ENCODE measurements around the gene MAD1L1. TPM values are rescaled to one million over a fixed set of nuclear protein-coding genes. Genes with fewer than 3 reads are reported as not detected.

Gene MAD1L1
- total and polyA plus RNA-seq, 2 donors, result 23.1 to 27.4 TPM

- Histone ChIP-seq H3K27ac (ENCODE audit: low read depth) (no peak overlapping the region), H3K36me3 (ENCODE audit: insufficient read depth) (no peaks in the 10 kb centered on the region), H3K4me1 (ENCODE audit: insufficient read depth) (no peaks in the 10 kb centered on the region), H3K4me3 (ENCODE audit: low read depth, low read length) (no peak overlapping the region)
- no peak for DNase-seq (ENCODE audit: extremely low spot score)
- WGBS, result 88% methylated on average over 35 of the region's 35 CpGs
Observed at GRCh38 chr7:1849351-1850041, 383.2 kb downstream of the MAD1L1 start.

DNA sequence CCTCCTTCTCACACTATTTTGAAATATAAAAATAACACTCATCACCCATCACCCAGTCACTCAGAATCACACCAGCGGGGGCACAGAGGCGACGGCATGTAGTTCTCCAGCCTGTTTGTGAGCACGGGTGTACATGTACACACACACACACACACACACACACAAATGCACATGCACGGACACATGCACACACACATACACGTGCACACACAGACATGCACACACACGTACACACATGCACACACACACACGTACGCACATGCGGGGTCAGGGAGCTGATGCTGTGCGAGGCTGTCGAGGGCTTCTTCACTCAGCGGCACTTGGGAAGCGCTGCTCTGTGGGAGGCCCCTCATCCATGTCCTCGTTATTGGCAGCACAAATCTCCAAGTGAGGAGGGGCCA, 383.8 kb downstream of the MAD1L1 start:
- H3K27ac ChIP-seq (ENCODE audit: low read depth), result no peak overlapping the region
- no peak overlapping the region for H3K4me3 ChIP-seq (ENCODE audit: low read depth, low read length)
- H3K4me1 ChIP-seq (ENCODE audit: insufficient read depth), result no peaks in the 10 kb centered on the region
- DNase-seq (ENCODE audit: extremely low spot score), result no peak
- WGBS, result 95% methylated on average over 15 of the region's 15 CpGs
- no peaks in the 10 kb centered on the region for H3K36me3 ChIP-seq (ENCODE audit: insufficient read depth)

DNA sequence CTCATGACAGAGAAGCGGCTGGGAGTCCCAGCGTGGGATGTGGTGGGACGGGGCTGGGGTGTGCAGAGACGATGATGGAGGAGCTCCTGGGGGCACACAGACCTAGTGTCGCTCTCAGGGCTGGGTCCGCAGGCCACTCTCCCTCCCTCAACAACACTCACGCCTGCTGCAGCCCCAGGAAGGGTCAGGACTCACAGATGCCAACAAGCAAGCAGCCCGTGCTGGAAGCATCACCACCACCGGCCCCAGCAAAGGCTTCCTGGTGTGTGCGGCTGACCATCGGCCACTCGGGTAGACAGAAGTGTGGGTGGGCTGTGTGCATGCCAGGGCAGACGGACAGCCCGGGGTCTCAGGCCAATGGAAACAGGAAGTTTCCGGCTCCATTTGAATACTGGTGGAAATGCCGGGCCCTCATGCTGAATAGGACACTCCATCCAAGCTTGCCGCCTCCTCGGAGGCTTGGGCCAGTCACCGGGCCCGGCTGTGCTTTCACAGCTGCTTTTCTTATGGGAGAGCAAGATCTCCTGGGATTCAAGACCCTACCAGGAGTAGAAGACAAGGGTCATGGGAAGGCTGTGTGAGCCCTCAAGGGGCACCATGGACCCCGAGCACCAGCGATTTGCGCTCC, 384.6 kb downstream of the MAD1L1 start:
- no peaks in the 10 kb centered on the region for H3K36me3 ChIP-seq (ENCODE audit: insufficient read depth)
- H3K4me1 ChIP-seq (ENCODE audit: insufficient read depth), result no peaks in the 10 kb centered on the region
- WGBS, result 90% methylated on average over 23 of the region's 23 CpGs
- H3K4me3 ChIP-seq (ENCODE audit: low read depth, low read length), result no peak overlapping the region
- DNase-seq (ENCODE audit: extremely low spot score), result no peak
- no peak overlapping the region for H3K27ac ChIP-seq (ENCODE audit: low read depth)

DNA sequence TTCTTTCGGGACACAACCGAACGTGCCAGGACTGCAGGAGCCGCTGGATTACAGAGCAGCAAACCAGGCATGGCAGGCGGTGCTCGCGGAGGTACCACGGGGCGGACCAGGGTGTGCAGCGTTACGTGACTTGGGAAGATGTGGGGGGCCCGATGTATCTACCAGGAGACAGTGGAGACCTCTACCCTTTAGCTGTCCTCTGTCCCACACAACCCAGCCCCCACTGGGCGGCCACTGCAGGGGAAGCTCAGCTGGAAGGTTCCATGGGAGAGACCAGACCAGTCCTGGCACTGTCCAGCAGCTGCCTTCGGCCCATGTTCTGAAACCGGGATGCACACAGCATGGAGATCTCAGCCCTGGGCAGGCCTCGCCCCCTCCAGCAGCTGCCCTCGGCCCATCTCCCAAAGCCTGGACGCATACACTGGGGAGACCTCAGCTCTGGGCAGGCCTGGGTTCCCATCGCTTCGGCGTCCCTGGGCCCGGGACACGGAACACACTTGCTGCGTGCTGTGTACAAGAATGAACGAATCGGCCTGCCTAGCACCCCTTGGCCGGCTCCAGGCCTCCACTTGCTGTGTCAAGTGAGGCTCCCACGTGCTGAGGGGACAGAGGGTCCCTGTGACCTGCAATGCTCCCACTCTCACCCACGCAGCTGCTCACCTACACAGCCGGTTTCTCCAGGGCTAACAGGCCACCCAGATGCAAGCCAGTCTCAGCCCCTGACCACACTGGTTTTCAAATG, 385.3 kb downstream of the MAD1L1 start:
- Histone ChIP-seq H3K4me1 (ENCODE audit: insufficient read depth) (no peaks in the 10 kb centered on the region), H3K36me3 (ENCODE audit: insufficient read depth) (no peaks in the 10 kb centered on the region), H3K4me3 (ENCODE audit: low read depth, low read length) (no peak overlapping the region), H3K27ac (ENCODE audit: low read depth) (no peak overlapping the region)
- WGBS, result 95% methylated on average over 30 of the region's 30 CpGs
- no peak for DNase-seq (ENCODE audit: extremely low spot score)

DNA sequence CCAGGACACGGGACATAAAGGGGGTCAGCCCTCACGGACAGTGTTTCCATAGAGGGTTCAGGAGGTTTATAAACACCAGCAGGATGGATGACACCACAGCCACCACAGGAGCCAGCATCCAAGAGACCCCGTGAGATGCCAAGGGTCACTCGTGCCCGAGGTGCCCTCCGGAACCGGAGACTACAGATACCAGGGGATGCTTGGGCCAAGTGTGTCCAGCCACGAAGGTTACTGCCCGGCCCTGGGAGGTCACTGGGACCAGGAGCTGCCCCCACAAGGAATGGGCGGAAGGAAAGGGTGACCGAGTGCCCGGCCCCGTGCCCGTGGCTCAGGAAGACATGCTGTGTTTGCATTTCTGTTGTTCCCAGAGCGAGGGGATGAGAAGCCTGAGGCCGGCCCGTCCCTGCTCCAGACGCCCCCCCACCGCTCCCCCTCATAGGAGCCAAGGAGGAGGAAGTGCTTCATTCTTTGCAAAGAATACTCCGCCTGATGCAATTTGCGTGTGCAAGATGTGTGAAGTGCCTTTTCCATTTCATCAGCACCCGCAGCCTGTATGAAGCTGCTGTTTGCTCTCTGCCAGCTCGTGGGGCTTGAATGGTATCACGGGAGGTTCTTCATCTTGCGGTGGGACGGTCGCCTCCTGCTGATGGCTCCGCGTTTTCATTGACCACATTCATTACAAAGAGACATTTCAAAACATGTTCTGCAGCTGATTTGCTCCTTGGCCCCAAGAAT, 386.2 kb downstream of the MAD1L1 start:
- no peaks in the 10 kb centered on the region for H3K4me1 ChIP-seq (ENCODE audit: insufficient read depth)
- no peaks in the 10 kb centered on the region for H3K36me3 ChIP-seq (ENCODE audit: insufficient read depth)
- no peak overlapping the region for H3K27ac ChIP-seq (ENCODE audit: low read depth)
- WGBS, result 91% methylated on average over 29 of the region's 29 CpGs
- H3K4me3 ChIP-seq (ENCODE audit: low read depth, low read length), result no peak overlapping the region
- DNase-seq (ENCODE audit: extremely low spot score), result no peak

DNA sequence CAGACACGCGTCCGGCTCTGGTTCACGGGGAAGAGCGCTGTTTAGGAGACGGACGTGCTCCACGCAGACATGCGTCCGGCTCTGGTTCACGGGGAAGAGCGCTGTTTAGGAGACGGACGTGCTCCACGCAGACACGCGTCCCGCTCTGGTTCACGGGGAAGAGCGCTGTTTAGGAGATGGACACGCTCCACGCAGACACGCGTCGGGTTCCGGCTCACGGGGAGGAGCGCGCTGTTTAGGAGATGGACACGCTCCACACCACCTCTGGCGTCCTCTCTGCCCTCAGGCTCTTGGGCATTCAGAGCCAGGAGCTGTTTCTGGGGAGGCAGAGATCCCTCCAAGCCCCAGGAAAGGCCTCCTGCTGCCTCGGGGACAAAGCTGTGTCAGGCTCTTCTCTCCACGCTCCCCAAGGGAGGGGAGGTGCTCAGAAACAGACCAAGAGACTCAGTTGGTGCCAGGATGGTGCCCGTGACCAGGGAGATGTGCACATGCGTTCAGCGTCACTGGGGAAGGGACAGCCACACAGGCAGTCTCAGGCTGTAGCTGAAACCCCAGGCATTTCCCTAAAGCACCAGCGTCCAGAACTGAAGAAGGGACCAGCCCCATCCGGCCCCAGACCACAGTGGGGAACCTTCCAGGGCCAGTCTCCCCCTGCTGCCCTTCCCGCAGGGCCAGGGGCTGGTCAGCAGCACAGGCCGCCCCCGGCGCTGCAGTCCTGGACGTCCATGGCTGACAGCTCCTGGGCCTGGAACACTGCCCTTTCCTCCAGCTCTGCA, 387.0 kb downstream of the MAD1L1 start:
- Histone ChIP-seq H3K27ac (ENCODE audit: low read depth) (no peak overlapping the region), H3K4me1 (ENCODE audit: insufficient read depth) (no peaks in the 10 kb centered on the region), H3K36me3 (ENCODE audit: insufficient read depth) (no peaks in the 10 kb centered on the region), H3K4me3 (ENCODE audit: low read depth, low read length) (no peak overlapping the region)
- no peak for DNase-seq (ENCODE audit: extremely low spot score)
- 93% methylated on average over 43 of the region's 43 CpGs for WGBS

GRCh38 chr7:1844951-1845390, 387.8 kb downstream of the MAD1L1 start:
- H3K27ac ChIP-seq (ENCODE audit: low read depth), result no peak overlapping the region
- DNase-seq (ENCODE audit: extremely low spot score), result no peak
- no peaks in the 10 kb centered on the region for H3K4me1 ChIP-seq (ENCODE audit: insufficient read depth)
- WGBS, result 95% methylated on average over 16 of the region's 16 CpGs
- no peak overlapping the region for H3K4me3 ChIP-seq (ENCODE audit: low read depth, low read length)
- no peaks in the 10 kb centered on the region for H3K36me3 ChIP-seq (ENCODE audit: insufficient read depth)

DNA sequence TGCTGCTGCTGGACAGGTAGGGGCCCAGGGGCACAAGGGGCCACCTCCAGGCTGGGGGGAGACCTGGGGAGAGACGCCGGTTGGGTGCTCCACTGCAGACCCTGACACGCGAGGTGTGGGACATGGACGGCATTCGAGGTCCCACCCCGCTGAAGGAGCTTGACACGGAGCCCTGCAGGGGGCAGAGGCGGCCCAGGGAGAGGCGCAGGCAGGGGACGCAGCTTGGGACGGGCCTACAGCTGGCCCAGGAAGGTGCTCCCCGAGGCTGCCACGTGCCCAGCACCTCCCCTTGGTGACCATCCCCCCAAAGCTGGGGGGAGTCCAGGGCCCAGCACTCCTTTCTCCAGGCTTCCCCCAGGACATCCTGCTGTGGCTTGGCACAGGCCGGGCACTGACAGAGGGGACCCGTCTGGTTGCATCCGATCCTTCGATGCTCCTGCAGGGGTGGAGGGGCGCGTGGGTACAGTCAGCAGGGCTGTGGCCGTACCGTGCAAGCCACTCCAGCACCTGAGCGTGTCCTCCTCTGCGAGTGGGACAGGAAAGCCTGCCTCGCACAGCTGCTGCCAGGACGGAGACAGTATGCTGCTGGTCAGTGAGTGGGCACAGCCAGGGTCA, 388.3 kb downstream of the MAD1L1 start:
- no peak overlapping the region for H3K27ac ChIP-seq (ENCODE audit: low read depth)
- H3K4me3 ChIP-seq (ENCODE audit: low read depth, low read length), result no peak overlapping the region
- no peaks in the 10 kb centered on the region for H3K4me1 ChIP-seq (ENCODE audit: insufficient read depth)
- no peaks in the 10 kb centered on the region for H3K36me3 ChIP-seq (ENCODE audit: insufficient read depth)
- DNase-seq (ENCODE audit: extremely low spot score), result no peak
- WGBS, result 87% methylated on average over 26 of the region's 26 CpGs

GRCh38 chr7:1843921-1844335, 388.8 kb downstream of the MAD1L1 start:
- WGBS, result 78% methylated on average over 11 of the region's 11 CpGs
- Histone ChIP-seq H3K4me3 (ENCODE audit: low read depth, low read length) (no peak overlapping the region), H3K4me1 (ENCODE audit: insufficient read depth) (no peaks in the 10 kb centered on the region), H3K36me3 (ENCODE audit: insufficient read depth) (no peaks in the 10 kb centered on the region), H3K27ac (ENCODE audit: low read depth) (no peak overlapping the region)
- DNase-seq (ENCODE audit: extremely low spot score), result no peak

GRCh38 chr7:1843271-1843861, 389.4 kb downstream of the MAD1L1 start:
- no peaks in the 10 kb centered on the region for H3K36me3 ChIP-seq (ENCODE audit: insufficient read depth)
- 76% methylated on average over 26 of the region's 26 CpGs for WGBS
- no peak overlapping the region for H3K27ac ChIP-seq (ENCODE audit: low read depth)
- H3K4me3 ChIP-seq (ENCODE audit: low read depth, low read length), result no peak overlapping the region
- DNase-seq (ENCODE audit: extremely low spot score), result no peak
- H3K4me1 ChIP-seq (ENCODE audit: insufficient read depth), result no peaks in the 10 kb centered on the region

DNA sequence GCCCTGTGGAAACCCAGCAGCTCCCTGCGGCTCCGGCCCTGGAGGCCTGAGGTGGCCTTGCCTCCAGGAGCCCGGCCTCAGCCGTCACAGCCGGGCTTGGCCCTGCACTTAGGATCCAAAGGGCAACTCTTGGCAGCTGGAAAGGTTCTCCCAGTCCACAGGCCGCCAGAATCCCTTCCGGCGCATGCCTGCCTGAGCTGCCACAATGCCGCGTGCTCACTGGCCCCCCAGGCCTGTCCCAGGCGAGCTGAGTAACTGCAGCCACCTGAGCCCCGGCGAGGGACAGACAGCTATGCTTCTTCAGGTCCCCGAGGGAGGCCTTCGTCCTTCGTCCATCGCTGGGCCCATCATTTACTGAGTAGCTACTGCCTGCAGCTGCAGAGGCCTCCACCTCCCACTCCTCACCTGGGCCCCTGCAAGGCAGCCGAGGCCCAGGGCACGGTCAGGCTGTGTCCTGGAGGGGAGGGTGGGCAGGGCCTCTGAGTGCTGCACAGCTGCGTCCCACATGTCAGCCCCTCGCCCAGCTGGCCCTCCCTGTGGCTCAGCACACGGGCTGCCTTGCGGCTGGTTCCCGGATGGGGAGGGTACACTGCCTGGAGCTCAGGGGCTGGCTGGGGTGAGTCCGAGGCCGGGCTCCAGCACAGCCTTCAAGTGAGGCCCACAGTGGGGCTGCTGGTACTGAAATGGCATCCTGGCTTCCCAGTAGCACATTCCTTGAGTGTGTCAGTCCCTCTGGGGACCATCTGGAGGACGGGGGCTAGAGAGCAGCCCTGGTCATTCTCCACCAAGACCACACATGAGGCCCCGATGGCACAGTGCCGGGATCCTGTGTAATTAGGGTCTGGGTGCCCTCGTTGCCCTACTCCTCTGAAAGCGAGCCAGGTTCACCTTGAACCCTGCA, 390.2 kb downstream of the MAD1L1 start:
- H3K36me3 ChIP-seq (ENCODE audit: insufficient read depth), result no peaks in the 10 kb centered on the region
- WGBS, result 88% methylated on average over 31 of the region's 31 CpGs
- H3K27ac ChIP-seq (ENCODE audit: low read depth), result no peak overlapping the region
- no peak for DNase-seq (ENCODE audit: extremely low spot score)
- H3K4me1 ChIP-seq (ENCODE audit: insufficient read depth), result no peaks in the 10 kb centered on the region
- H3K4me3 ChIP-seq (ENCODE audit: low read depth, low read length), result no peak overlapping the region

Measured in urinary bladder (tissue), 4 donors.